AG09319 (cell line): ENCODE data around the gene NEDD4L.

Source experiments
- DNase-seq: peaks from one replicate; pipeline ENCODE4 v3.0.0-alpha.2; 2010; ENCODE audit warnings: low read depth; ENCODE audit errors: extremely low read depth
- TF ChIP-seq, protein P1 (sequence below): IDR thresholded peaks from 2 replicates; pipeline ENCODE4 v1.5.1; 2011; ENCODE audit warnings: low read depth, mild to moderate bottlenecking, inconsistent platforms, low read length, moderate library complexity

Gene NEDD4L

DNA sequence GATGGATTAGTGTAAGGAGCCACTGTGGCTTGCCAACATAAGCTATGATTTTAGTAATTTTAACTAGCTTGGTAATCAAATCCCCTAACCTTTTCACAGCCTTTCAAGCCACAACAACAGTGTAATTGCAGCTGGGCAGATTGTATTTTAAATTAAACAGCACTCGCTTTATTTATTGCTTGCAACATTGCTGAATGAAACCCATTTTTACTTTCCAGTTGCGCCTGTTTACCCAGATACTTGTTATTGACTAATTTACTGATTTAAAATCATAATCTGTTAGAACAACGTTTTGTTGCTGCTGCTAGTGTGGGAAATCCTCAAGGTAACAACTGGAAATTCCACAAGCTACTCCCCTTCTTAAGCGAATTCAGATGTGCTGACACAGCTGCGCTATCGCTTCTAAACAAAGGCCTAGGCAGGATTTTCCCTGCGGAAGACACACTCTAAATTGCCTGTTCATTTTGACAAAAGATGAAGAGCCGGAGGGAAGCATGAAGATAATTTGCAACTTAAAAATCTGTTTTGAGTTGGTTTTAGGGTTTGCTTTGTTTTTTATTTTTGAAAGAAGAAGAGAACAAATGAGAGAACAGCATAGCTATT lies 300.9 kb downstream of the NEDD4L start:
- DNase-seq = no peak
- TF ChIP-seq, protein P1, sequence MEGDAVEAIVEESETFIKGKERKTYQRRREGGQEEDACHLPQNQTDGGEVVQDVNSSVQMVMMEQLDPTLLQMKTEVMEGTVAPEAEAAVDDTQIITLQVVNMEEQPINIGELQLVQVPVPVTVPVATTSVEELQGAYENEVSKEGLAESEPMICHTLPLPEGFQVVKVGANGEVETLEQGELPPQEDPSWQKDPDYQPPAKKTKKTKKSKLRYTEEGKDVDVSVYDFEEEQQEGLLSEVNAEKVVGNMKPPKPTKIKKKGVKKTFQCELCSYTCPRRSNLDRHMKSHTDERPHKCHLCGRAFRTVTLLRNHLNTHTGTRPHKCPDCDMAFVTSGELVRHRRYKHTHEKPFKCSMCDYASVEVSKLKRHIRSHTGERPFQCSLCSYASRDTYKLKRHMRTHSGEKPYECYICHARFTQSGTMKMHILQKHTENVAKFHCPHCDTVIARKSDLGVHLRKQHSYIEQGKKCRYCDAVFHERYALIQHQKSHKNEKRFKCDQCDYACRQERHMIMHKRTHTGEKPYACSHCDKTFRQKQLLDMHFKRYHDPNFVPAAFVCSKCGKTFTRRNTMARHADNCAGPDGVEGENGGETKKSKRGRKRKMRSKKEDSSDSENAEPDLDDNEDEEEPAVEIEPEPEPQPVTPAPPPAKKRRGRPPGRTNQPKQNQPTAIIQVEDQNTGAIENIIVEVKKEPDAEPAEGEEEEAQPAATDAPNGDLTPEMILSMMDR = no peak

DNA sequence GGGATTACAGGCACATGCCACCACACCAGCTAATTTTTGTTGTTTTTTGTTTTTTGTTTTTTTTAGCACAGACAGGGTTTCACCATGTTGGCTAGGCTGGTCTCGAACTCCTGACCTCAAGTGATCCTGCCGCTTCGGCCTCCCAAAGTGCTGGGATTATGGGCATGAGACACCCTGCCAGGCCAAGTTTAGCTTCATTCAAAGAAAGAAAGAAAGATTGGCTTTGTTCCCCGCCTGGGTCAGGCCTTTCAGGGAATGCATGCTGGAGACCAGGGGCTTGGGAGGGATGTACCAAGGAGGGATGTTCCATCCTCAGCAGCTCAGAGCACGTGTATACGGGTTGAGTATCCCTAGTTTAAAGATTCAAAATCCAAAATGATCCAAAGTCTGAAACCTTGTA lies 301.8 kb downstream of the NEDD4L start:
- TF ChIP-seq, protein P1 = no peak
- DNase-seq = no peak

DNA sequence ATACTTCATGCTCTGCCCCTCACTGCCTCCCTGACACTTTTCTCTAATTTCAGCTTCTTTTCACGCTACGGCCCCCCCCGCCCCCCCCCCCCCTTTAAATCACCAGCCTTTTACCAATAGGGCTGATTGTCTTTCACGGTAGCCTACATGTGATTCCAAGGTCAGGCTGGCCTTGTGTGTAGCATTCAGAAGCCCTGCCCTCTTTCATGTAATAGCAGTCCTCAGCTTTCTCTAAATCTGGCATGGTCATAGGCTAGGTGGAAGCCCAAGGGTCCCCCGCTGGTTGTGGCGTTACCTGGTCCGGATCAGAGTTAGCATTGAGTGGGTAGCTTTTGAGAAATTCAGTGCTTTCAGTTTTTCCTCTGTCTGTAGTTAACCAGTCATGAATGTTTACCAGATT lies 303.1 kb downstream of the NEDD4L start:
- TF ChIP-seq, protein P1 = no peak
- DNase-seq = no peak

DNA sequence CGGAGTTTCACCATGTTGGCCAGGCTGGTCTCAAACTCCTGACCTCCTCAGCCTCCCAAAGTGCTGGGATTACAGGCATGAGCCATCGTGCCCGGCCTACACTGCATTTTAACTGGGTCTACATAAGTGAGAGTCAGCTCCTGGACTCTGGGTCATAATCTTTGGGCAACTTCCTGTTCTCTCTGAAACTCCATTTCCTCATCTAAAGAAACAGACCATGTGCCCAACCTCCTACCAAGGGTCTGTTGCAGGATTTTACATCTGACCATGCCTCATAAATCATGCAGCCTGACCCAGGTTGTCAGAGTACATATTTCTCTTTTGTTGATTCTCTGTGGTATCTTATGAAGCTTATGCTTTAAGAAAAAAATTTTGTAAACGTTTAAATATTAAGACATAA lies 304.5 kb downstream of the NEDD4L start:
- no peak for DNase-seq
- TF ChIP-seq, protein P1 = no peak

DNA sequence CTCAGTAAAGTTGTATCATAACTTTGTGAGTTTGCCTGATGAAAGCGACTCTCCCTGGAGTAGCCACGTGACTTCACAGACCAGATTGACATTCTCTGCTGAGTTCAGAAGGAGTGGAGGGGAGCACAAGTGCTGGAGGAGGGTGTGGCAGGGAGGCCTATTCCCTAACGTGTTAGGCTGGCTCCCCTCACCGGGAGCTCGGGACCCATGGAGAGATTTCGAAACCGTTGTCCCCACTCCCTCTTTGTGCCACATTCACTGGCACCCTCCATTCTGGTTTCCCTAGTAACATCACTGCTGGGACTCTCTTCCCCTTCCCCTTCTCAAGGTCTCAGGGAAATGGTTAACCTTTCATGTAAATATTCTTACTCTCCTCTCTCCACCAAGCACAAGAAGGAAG lies 304.9 kb downstream of the NEDD4L start:
- DNase-seq = no peak
- TF ChIP-seq, protein P1 = no peak

DNA sequence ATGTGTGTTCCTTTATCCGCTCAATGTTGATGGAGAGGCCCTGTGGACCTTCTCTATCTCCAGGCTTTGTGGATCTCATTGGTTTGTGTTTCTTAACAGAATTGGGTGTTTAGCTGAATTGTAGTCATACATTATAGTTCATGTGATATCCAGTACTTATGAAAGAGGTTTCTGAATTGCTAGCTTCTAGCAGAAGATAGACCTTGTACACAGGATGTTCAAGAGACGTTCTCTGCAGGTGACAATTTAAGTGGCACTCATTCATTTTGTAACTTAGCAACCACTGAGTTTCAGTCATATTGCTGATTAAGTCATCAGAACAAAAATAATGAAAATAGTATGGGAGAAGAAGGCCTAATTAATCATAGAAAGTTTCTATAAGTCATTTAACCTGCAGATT lies 305.6 kb downstream of the NEDD4L start:
- no peak for DNase-seq
- TF ChIP-seq, protein P1 = no peak

DNA sequence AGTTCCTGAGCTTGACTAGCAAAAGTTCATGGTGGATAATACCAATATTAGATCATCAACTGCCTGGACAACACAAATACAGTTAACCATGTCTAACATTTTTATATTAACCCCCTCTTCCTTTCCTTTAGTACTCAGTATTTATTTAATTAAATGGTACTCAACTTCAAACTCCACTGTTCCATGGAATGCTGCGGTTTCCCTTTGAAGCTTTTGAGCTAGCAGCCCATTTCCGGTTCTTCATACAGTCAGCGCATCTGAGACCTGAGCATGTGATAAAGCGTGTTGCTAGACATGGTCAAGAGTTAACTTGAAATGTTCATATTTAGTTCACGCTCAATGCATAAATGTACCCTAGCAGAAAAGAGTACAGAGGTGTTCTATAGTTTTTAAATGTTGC lies 306.5 kb downstream of the NEDD4L start:
- no peak for DNase-seq
- TF ChIP-seq, protein P1 = no peak
